MM.1S (cell line): ENCODE data around the gene ZNF132.

Experiments
- DNase-seq: peaks from one replicate; pipeline ENCODE4 v3.0.0-alpha.2; 2015
- H2AFZ ChIP-seq: fragments of 300-600 bp; sonication (generic); 2 replicates; pipeline ENCODE4 v1.6.0; 2016; ENCODE audit warnings: antibody characterized with exemption, low read length
- H3F3A ChIP-seq: fragments of 300-600 bp; sonication (generic); 2 replicates; pipeline ENCODE4 v1.6.1; 2016; ENCODE audit warnings: mild to moderate bottlenecking, antibody characterized with exemption, low read length, moderate library complexity, mixed read lengths; ENCODE audit not compliant: insufficient read depth
- H3K27ac ChIP-seq: fragments of 300-600 bp; sonication (generic); 2 replicates; pipeline ENCODE4 v1.5.1; 2016; ENCODE audit warnings: mild to moderate bottlenecking, low read length
- H3K27me3 ChIP-seq: fragments of 300-600 bp; sonication (generic); replicated peaks from 2 replicates; pipeline ENCODE4 v1.6.0; 2016; ENCODE audit warnings: low read length; ENCODE audit not compliant: insufficient read depth
- H3K36me3 ChIP-seq: fragments of 300-600 bp; sonication (generic); replicated peaks from 2 replicates; pipeline ENCODE4 v1.6.1; 2016; ENCODE audit warnings: mild to moderate bottlenecking, low read length, mixed read lengths; ENCODE audit not compliant: insufficient read depth
- H3K4me1 ChIP-seq: fragments of 300-600 bp; sonication (generic); 2 replicates; pipeline ENCODE4 v1.6.1; 2016; ENCODE audit warnings: low read length, mixed read lengths
- H3K4me2 ChIP-seq: fragments of 300-600 bp; sonication (generic); 2 replicates; pipeline ENCODE4 v1.6.0; 2016; ENCODE audit warnings: low read depth, low read length
- H3K4me3 ChIP-seq: fragments of 300-600 bp; sonication (generic); 2 replicates; pipeline ENCODE4 v1.5.1; 2016; ENCODE audit warnings: low read length, mixed read lengths
- H3K79me2 ChIP-seq: fragments of 300-600 bp; sonication (generic); 2 replicates; pipeline ENCODE4 v1.6.1; 2016; ENCODE audit warnings: mixed run types, low read length, mixed read lengths
- H3K9ac ChIP-seq: fragments of 300-600 bp; sonication (generic); 2 replicates; pipeline ENCODE4 v1.6.1; 2016; ENCODE audit warnings: low read length, mixed read lengths
- H3K9me2 ChIP-seq: fragments of 300-600 bp; sonication (generic); replicated peaks from 2 replicates; pipeline ENCODE4 v1.6.1; 2016; ENCODE audit warnings: mild to moderate bottlenecking, low read length, mixed read lengths; ENCODE audit not compliant: insufficient read depth
- H3K9me3 ChIP-seq: fragments of 300-600 bp; sonication (generic); replicated peaks from 2 replicates; pipeline ENCODE4 v1.6.1; 2016; ENCODE audit warnings: mild to moderate bottlenecking, low read length, mixed read lengths; ENCODE audit not compliant: insufficient read depth
- H4K20me1 ChIP-seq: fragments of 300-600 bp; sonication (generic); 2 replicates; pipeline ENCODE4 v1.6.1; 2016; ENCODE audit warnings: mild to moderate bottlenecking, low read length, moderate library complexity, mixed read lengths; ENCODE audit not compliant: insufficient read depth
- CTCF ChIP-seq: fragments of 300-600 bp; sonication (generic); IDR thresholded peaks from 2 replicates; pipeline ENCODE4 v1.5.1; 2016; ENCODE audit warnings: antibody characterized with exemption, low read length, mixed read lengths
- EZH2 ChIP-seq: fragments of 300-600 bp; sonication (generic); optimal IDR thresholded peaks from 2 replicates; pipeline ENCODE3; 2017; ENCODE audit warnings: low read depth, mild to moderate bottlenecking, antibody characterized with exemption, low read length, mixed read lengths
- EZH2phosphoT487 ChIP-seq: fragments of 300-600 bp; sonication (generic); IDR thresholded peaks from 2 replicates; pipeline ENCODE4 v1.6.1; 2018; ENCODE audit warnings: antibody characterized with exemption, low read length

ZNF132 gene

GRCh38 chr19:58397533-58398037 lies 42.4 kb downstream of the ZNF132 start:
- no peak for DNase-seq
- Histone ChIP-seq H3K79me2 (peaks cover 4% of the 10 kb centered on the region; the same call in 1 of the 2 replicates), H3K4me3 (no peak overlapping the region), H3F3A (no peaks in the 10 kb centered on the region), H3K4me2 (no peak overlapping the region), H4K20me1 (no peaks in the 10 kb centered on the region), H3K9me2 (no peaks in the 10 kb centered on the region), H3K9me3 (no peaks in the 10 kb centered on the region), H2AFZ (no peak overlapping the region), H3K27ac (no peak overlapping the region), H3K4me1 (no peaks in the 10 kb centered on the region), H3K9ac (no peak overlapping the region), H3K36me3 (no peaks in the 10 kb centered on the region; the same call in 1 of the 2 replicates), H3K27me3 (peaks cover 5% of the 10 kb centered on the region; the same call in 1 of the 2 replicates)
- TF ChIP-seq EZH2phosphoT487 (no peak), CTCF (no peak), EZH2 (no peak)

- TF ChIP-seq EZH2 (no peak), CTCF (no peak), EZH2phosphoT487 (no peak)
Observed at GRCh38 chr19:58396691-58397532, 43.0 kb downstream of the ZNF132 start.

GRCh38 chr19:58395979-58396627 lies 43.9 kb downstream of the ZNF132 start:
- no peak overlapping the region for H3K4me3 ChIP-seq

More at GRCh38 chr19:58396691-58397532, 43.0 kb downstream of the ZNF132 start:
- no peaks in the 10 kb centered on the region for H3K9me2 ChIP-seq
- 0 out of 2 replicates have a peak, but pooled peaks cover under 1% of the 10 kb centered on the region for H3K27me3 ChIP-seq
- no peak overlapping the region for H3K9ac ChIP-seq
- no peak overlapping the region for H3K27ac ChIP-seq
- H3K9me3 ChIP-seq = no peaks in the 10 kb centered on the region
- no peak for DNase-seq
- H3F3A ChIP-seq = no peaks in the 10 kb centered on the region
- no peaks in the 10 kb centered on the region; the same call in 1 of the 2 replicates for H3K36me3 ChIP-seq
- H2AFZ ChIP-seq = no peak overlapping the region
- peaks cover 7% of the 10 kb centered on the region; the same call in 1 of the 2 replicates for H3K79me2 ChIP-seq
- H4K20me1 ChIP-seq = no peaks in the 10 kb centered on the region
- H3K4me3 ChIP-seq = no peak overlapping the region
- H3K4me2 ChIP-seq = no peak overlapping the region
- H3K4me1 ChIP-seq = no peaks in the 10 kb centered on the region

More at GRCh38 chr19:58395979-58396627, 43.9 kb downstream of the ZNF132 start:
- Histone ChIP-seq H3K79me2 (peaks cover 7% of the 10 kb centered on the region; the same call in 1 of the 2 replicates), H3F3A (no peaks in the 10 kb centered on the region), H3K27ac (no peak overlapping the region), H3K4me2 (no peak overlapping the region), H3K36me3 (no peaks in the 10 kb centered on the region; the same call in 1 of the 2 replicates), H3K4me1 (no peaks in the 10 kb centered on the region), H3K9me2 (no peaks in the 10 kb centered on the region), H3K9ac (no peak overlapping the region), H2AFZ (no peak overlapping the region), H4K20me1 (no peaks in the 10 kb centered on the region), H3K27me3 (no peaks in the 10 kb centered on the region), H3K9me3 (no peaks in the 10 kb centered on the region)
- TF ChIP-seq EZH2phosphoT487 (no peak), CTCF (no peak), EZH2 (no peak)
- DNase-seq = no peak
